H1 (cell line): ENCODE results near the gene GMFB. TPM values are rescaled to one million over a fixed set of nuclear protein-coding genes. Genes with fewer than 3 reads are reported as not detected.

Experiments
- CTCF ChIA-PET: fragments of 300-600 bp; sonication (Branson Sonifier 250); formaldehyde crosslinking; loops from one replicate; lab custom pipeline; 2021; ENCODE audit not compliant: partially characterized antibody; lab: Charles Lee
- POLR2A ChIA-PET: fragments of 300-600 bp; sonication (Branson Sonifier 250); formaldehyde crosslinking; loops from one replicate; lab custom pipeline; 2021; ENCODE audit warnings: inconsistent platforms; ENCODE audit not compliant: partially characterized antibody; lab: Charles Lee
- DNase-seq, 2 experiments: peaks; one replicate each; pipeline versions ENCODE4 v3.0.0 to v3.0.0-alpha.2; 2010 to 2022; ENCODE audit warnings: low spot score in 2 of 2, low read depth in 1 of 2, mixed read lengths in 1 of 2
- FAIRE-seq: peaks from 2 replicates; lab custom pipeline; 2011; peaks lifted over from hg19 to GRCh38; lab: Jason Lieb, UNC
- H2AFZ ChIP-seq: 2 replicates; pipeline ENCODE4 v1.8.1; 2012; ENCODE audit warnings: low read length, inconsistent platforms
- H2AK5ac ChIP-seq: 2 replicates; pipeline ENCODE4 v1.6.1; 2013; ENCODE audit warnings: low read depth, low read length
- H2BK120ac ChIP-seq: replicated peaks from 2 replicates; pipeline ENCODE3; 2013; ENCODE audit warnings: low read depth, low read length, inconsistent platforms
- H2BK12ac ChIP-seq: 2 replicates; pipeline ENCODE4 v1.6.1; 2013; ENCODE audit warnings: low read depth, low read length
- H2BK15ac ChIP-seq: 2 replicates; pipeline ENCODE4 v1.6.1; 2013; ENCODE audit warnings: low read length
- H2BK20ac ChIP-seq: 2 replicates; pipeline ENCODE4 v1.6.1; 2013; ENCODE audit warnings: low read length
- H2BK5ac ChIP-seq: 2 replicates; pipeline ENCODE4 v1.6.1; 2013; ENCODE audit warnings: low read depth, low read length
- H3K14ac ChIP-seq: 2 replicates; pipeline ENCODE4 v1.6.1; 2013; ENCODE audit warnings: inconsistent platforms; ENCODE audit not compliant: insufficient read length
- H3K18ac ChIP-seq: 2 replicates; pipeline ENCODE4 v1.6.1; 2013; ENCODE audit warnings: low read length; ENCODE audit errors: extremely low read depth
- H3K23ac ChIP-seq: 2 replicates; pipeline ENCODE4 v1.6.1; 2013; ENCODE audit warnings: inconsistent platforms; ENCODE audit not compliant: insufficient read length
- H3K23me2 ChIP-seq: 2 replicates; pipeline ENCODE4 v1.6.1; 2013; ENCODE audit warnings: low read depth, low read length
- H3K27ac ChIP-seq: 2 replicates; pipeline ENCODE4 v1.6.1; 2011; ENCODE audit warnings: low read depth, low read length, inconsistent platforms
- H3K27me3 ChIP-seq, 4 experiments: replicated peaks in 1 of 4; 1 replicate in 1 of 4; 2 replicates in 3 of 4; pipeline versions ENCODE4 v1.6.1 to v1.8.1; 2011 to 2013; ENCODE audit warnings: low read length in 3 of 4, mild to moderate bottlenecking in 3 of 4, inconsistent platforms in 2 of 4, mixed read lengths in 2 of 4, moderate library complexity in 1 of 4; ENCODE audit not compliant: control insufficient read depth in 3 of 4, insufficient read depth in 3 of 4; ENCODE audit errors: extremely low read depth in 1 of 4
- H3K36me3 ChIP-seq, 4 experiments: 2 replicates each; pipeline versions ENCODE4 v1.6.1 to v1.8.1; 2011 to 2013; ENCODE audit warnings: mild to moderate bottlenecking in 4 of 4, low read length in 3 of 4, moderate library complexity in 2 of 4, control low read depth in 1 of 4, inconsistent platforms in 1 of 4; ENCODE audit not compliant: insufficient read depth in 4 of 4, control insufficient read depth in 2 of 4
- H3K4ac ChIP-seq: replicated peaks from 2 replicates; pipeline ENCODE3; 2013; ENCODE audit warnings: low read length, low read depth, mixed read lengths, inconsistent platforms; ENCODE audit not compliant: insufficient read length
- H3K4me1 ChIP-seq, 4 experiments: replicated peaks in 1 of 4; 1 replicate in 1 of 4; 2 replicates in 3 of 4; pipeline versions ENCODE4 v1.6.1 to v1.8.1; 2011 to 2013; ENCODE audit warnings: low read length in 3 of 4, inconsistent platforms in 2 of 4, mixed read lengths in 1 of 4; ENCODE audit not compliant: insufficient read depth in 4 of 4, control insufficient read depth in 3 of 4
- H3K4me2 ChIP-seq, 2 experiments: 2 replicates each; pipeline versions ENCODE4 v1.6.1 to v1.8.1; 2011 to 2013; ENCODE audit warnings: low read depth in 2 of 2, low read length in 2 of 2, control low read depth in 1 of 2, inconsistent platforms in 1 of 2, mild to moderate bottlenecking in 1 of 2; ENCODE audit not compliant: insufficient read depth in 1 of 2
- H3K4me3 ChIP-seq, 4 experiments: fragments of 200-600, 300-600 bp in 1 of 4; sonication (generic), shearing (Covaris generic), sonication (Bioruptor Twin) in 1 of 4; 2 replicates each; pipeline versions ENCODE4 v1.5.1 to v1.8.1; 2011 to 2016; ENCODE audit warnings: low read length in 4 of 4, low read depth in 3 of 4, control low read depth in 2 of 4, inconsistent platforms in 2 of 4, mild to moderate bottlenecking in 2 of 4, mixed read lengths in 1 of 4, moderate library complexity in 1 of 4; ENCODE audit not compliant: insufficient read depth in 2 of 4; ENCODE audit errors: extremely low read depth in 1 of 4
- H3K56ac ChIP-seq: replicated peaks from 2 replicates; pipeline ENCODE3; 2013; ENCODE audit warnings: low read depth, mild to moderate bottlenecking, mixed read lengths, low read length, inconsistent platforms; ENCODE audit not compliant: insufficient read length
- H3K79me1 ChIP-seq: 2 replicates; pipeline ENCODE4 v1.6.1; 2013; ENCODE audit warnings: low read depth, low read length, control low read depth
- H3K79me2 ChIP-seq, 2 experiments: 2 replicates each; pipeline versions ENCODE4 v1.6.1 to v1.8.1; 2012 to 2013; ENCODE audit warnings: low read length in 2 of 2, mild to moderate bottlenecking in 2 of 2, inconsistent platforms in 1 of 2; ENCODE audit not compliant: insufficient read depth in 2 of 2, control insufficient read depth in 1 of 2
- H3K9ac ChIP-seq, 4 experiments: replicated peaks in 1 of 4; 1 replicate in 1 of 4; 2 replicates in 3 of 4; pipeline versions ENCODE4 v1.6.1 to v1.8.1; 2011 to 2013; ENCODE audit warnings: low read depth in 3 of 4, low read length in 3 of 4, control low read depth in 2 of 4, mild to moderate bottlenecking in 2 of 4, moderate library complexity in 2 of 4, inconsistent platforms in 1 of 4; ENCODE audit errors: extremely low read depth in 1 of 4
- H3K9me3 ChIP-seq, 2 experiments: 2 replicates each; pipeline versions ENCODE4 v1.6.1 to v1.8.1; 2012 to 2013; ENCODE audit warnings: mild to moderate bottlenecking in 2 of 2, moderate library complexity in 2 of 2, control low read depth in 1 of 2, inconsistent platforms in 1 of 2, low read depth in 1 of 2, low read length in 1 of 2, mixed read lengths in 1 of 2; ENCODE audit not compliant: insufficient read depth in 2 of 2
- H4K20me1 ChIP-seq, 2 experiments: replicated peaks in 1 of 2; 2 replicates each; pipeline versions ENCODE3 to v1.8.1; 2011 to 2013; ENCODE audit warnings: inconsistent platforms in 2 of 2, low read length in 2 of 2, mild to moderate bottlenecking in 1 of 2; ENCODE audit not compliant: insufficient read depth in 2 of 2, control insufficient read depth in 1 of 2
- H4K5ac ChIP-seq: 2 replicates; pipeline ENCODE4 v1.6.1; 2013; ENCODE audit warnings: low read length, low read depth, mixed read lengths, inconsistent platforms; ENCODE audit not compliant: insufficient read length
- H4K8ac ChIP-seq: 2 replicates; pipeline ENCODE4 v1.8.0; 2013; ENCODE audit warnings: mild to moderate bottlenecking, moderate library complexity, low read length, inconsistent platforms; ENCODE audit not compliant: insufficient read depth; ENCODE audit errors: extremely low read depth
- H4K91ac ChIP-seq: replicated peaks from 2 replicates; pipeline ENCODE3; 2013; ENCODE audit warnings: low read length, mixed read lengths, inconsistent platforms; ENCODE audit not compliant: insufficient read length
- KDM5A ChIP-seq: fragments of 200-600 bp; IDR thresholded peaks from 2 replicates; pipeline ENCODE4 v1.7.1; 2012; ENCODE audit warnings: mild to moderate bottlenecking, low read length, inconsistent platforms, mixed read lengths
- NRF1 ChIP-seq: IDR thresholded peaks from 2 replicates; pipeline ENCODE4 v1.6.1; 2011; ENCODE audit warnings: mild to moderate bottlenecking, low read depth, low read length, improper control_type of control experiment
- POU5F1 ChIP-seq: IDR thresholded peaks from 2 replicates; pipeline ENCODE4 v1.6.1; 2011; ENCODE audit warnings: low read depth, mild to moderate bottlenecking, low read length, moderate library complexity
- SP2 ChIP-seq: IDR thresholded peaks from 2 replicates; pipeline ENCODE4 v1.6.1; 2012; ENCODE audit warnings: mild to moderate bottlenecking, low read length, inconsistent platforms
- SUZ12 ChIP-seq: fragments of 200-600 bp; sonication (generic); IDR thresholded peaks from 2 replicates; pipeline ENCODE4 v1.6.1; 2012; ENCODE audit warnings: mild to moderate bottlenecking, inconsistent platforms, low read length, moderate library complexity, mixed read lengths
- ZNF274 ChIP-seq: IDR thresholded peaks from 2 replicates; pipeline ENCODE4 v1.7.0; 2012; ENCODE audit warnings: low read length, borderline replicate concordance; ENCODE audit errors: extremely low read depth
- WGBS, 2 experiments: shearing (Covaris generic) in 1 of 2; methylation state at CpG; one replicate each; pipeline versions ENCODE4 v1.1.6 to v1.1.7; 2013 to 2015; ENCODE audit warnings: low lambda C conversion rate in 2 of 2, mixed read lengths in 2 of 2, inconsistent platforms in 1 of 2, low coverage in 1 of 2, missing lambda C conversion rate in 1 of 2; ENCODE audit not compliant: insufficient replicate concordance in 2 of 2, insufficient coverage in 1 of 2, insufficient read length in 1 of 2; ENCODE audit errors: extremely low coverage in 1 of 2, missing lambda C conversion rate in 1 of 2; 5-methylcytosine and 5-hydroxymethylcytosine counted together
- polyA plus RNA-seq, 7 experiments: library from polyadenylated mRNA; depleted of rRNA in 3 of 7; stranded (reverse) in 5 of 7; unstranded in 2 of 7; fragments of >200 nt in 5 of 7; fragments of 200-250 nt in 2 of 7; gene quantifications; 1 replicate in 5 of 7; 2 replicates in 1 of 7; 4 replicates in 1 of 7; pipeline versions ENCODE4 v1.2.1 to v1.2.3, GENCODE V29; 2011 to 2013; ENCODE audit warnings: missing spikeins in 2 of 7, mixed read lengths in 2 of 7
- total RNA-seq: library from RNA; stranded (reverse); fragmentation: NEBNext Ultra II Directional; extraction: Animal tissue kit (Norgen Biotek cat#: 25700); gene quantifications from 2 replicates; pipeline ENCODE4 v1.2.1, GENCODE V29; 2021
- TF ChIP-seq, protein P1 (sequence below), 3 experiments: IDR thresholded peaks; 1 replicate in 2 of 3; 2 replicates in 1 of 3; pipeline versions ENCODE4 v1.5.1 to v1.6.1; 2011; ENCODE audit warnings: low read length in 3 of 3, mild to moderate bottlenecking in 3 of 3, inconsistent platforms in 2 of 3, low read depth in 1 of 3, moderate library complexity in 1 of 3; ENCODE audit not compliant: insufficient read depth in 1 of 3; ENCODE audit errors: control extremely low read depth in 1 of 3
- TF ChIP-seq, protein P2 (sequence below): IDR thresholded peaks from 2 replicates; pipeline ENCODE4 v1.6.1; 2011; ENCODE audit warnings: low read depth, mild to moderate bottlenecking, low read length; ENCODE audit not compliant: insufficient read depth

Gene GMFB
- total and polyA plus RNA-seq, 2 of the 8 experiments (the other 6 are each of a cell fraction or from before 2014, with no cell fraction given) = 17.9 to 77.3 TPM

DNA sequence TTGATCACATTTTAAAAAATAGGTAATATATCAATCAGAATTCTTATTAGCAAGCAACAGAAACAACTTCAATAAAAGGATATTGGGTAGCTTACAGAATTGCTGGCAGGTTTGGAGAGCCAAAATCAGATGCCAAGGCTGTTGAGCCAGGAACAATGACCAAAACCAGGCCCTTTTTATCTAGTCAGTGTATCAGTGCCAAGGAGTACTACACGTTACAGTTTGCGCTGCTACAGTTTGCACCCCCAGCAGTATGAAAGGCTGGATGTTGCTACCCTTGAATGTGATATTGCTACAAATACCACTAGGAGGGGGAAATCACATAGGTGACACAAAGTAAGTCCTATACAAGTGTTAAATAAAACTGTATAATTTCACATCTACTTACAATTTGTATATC is 40.2 kb upstream of the GMFB start:
- 86% methylated on average over 2 of the region's 2 CpGs; no CpG with 5 or more reads in 1 of the 2 experiments for WGBS, 2 experiments
- Histone ChIP-seq H3K18ac (no peak overlapping the region), H3K36me3 (peaks cover 0 to 11% (median 5%) of the 10 kb centered on the region in 4 experiments; a peak in 5 of 8 replicates), H3K79me1 (no peaks in the 10 kb centered on the region), H3K9me3 (no peaks in the 10 kb centered on the region), H3K56ac (no peak overlapping the region), H2AFZ (no peak overlapping the region), H2BK20ac (no peak overlapping the region), H3K79me2 (no peaks in the 10 kb centered on the region), H2BK12ac (no peak overlapping the region), H3K4me2 (no peak overlapping the region), H3K4me3 (no peak overlapping the region), H2AK5ac (no peak overlapping the region), H4K8ac (no peak overlapping the region), H3K27ac (no peak overlapping the region), H3K4ac (no peak overlapping the region), H3K4me1 (peaks cover 0 to 3% (median 0%) of the 10 kb centered on the region in 4 experiments; a peak in 1 of 7 replicates), H2BK15ac (no peak overlapping the region), H3K9ac (no peak overlapping the region), H3K27me3 (no peaks in the 10 kb centered on the region), H2BK5ac (no peak overlapping the region), H4K5ac (no peak overlapping the region), H3K14ac (no peak overlapping the region), H4K20me1 (no peaks in the 10 kb centered on the region), H3K23ac (no peak overlapping the region), H3K23me2 (no peaks in the 10 kb centered on the region), H4K91ac (no peak overlapping the region), H2BK120ac (no peak overlapping the region)
- POLR2A ChIA-PET = interaction anchor here (1.0 kb wide), 1 partner anchor 10 kb away, joined by 3 read pairs; no protein-coding TSS in a partner anchor
- CTCF ChIA-PET = interaction anchor here (0.6 to 1.3 kb wide), 4 partner anchors 12 to 162 kb away, joined by 3 to 5 read pairs (median 4); no protein-coding TSS in a partner anchor
- no peak for DNase-seq
- TF ChIP-seq ZNF274 = no peak
- TF ChIP-seq NRF1 = no peak
- TF ChIP-seq SP2 = no peak
- TF ChIP-seq, protein P1, sequence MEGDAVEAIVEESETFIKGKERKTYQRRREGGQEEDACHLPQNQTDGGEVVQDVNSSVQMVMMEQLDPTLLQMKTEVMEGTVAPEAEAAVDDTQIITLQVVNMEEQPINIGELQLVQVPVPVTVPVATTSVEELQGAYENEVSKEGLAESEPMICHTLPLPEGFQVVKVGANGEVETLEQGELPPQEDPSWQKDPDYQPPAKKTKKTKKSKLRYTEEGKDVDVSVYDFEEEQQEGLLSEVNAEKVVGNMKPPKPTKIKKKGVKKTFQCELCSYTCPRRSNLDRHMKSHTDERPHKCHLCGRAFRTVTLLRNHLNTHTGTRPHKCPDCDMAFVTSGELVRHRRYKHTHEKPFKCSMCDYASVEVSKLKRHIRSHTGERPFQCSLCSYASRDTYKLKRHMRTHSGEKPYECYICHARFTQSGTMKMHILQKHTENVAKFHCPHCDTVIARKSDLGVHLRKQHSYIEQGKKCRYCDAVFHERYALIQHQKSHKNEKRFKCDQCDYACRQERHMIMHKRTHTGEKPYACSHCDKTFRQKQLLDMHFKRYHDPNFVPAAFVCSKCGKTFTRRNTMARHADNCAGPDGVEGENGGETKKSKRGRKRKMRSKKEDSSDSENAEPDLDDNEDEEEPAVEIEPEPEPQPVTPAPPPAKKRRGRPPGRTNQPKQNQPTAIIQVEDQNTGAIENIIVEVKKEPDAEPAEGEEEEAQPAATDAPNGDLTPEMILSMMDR (IDR thresholded peaks at IDR 0.05; ENCODE audit: control extremely low read depth in 1 of 3, insufficient read depth in 1 of 3, low read depth in 1 of 3, low read length in 3 of 3) = no peak
- TF ChIP-seq KDM5A = no peak
- TF ChIP-seq POU5F1 = no peak
- TF ChIP-seq SUZ12 = no peak
- TF ChIP-seq, protein P2, sequence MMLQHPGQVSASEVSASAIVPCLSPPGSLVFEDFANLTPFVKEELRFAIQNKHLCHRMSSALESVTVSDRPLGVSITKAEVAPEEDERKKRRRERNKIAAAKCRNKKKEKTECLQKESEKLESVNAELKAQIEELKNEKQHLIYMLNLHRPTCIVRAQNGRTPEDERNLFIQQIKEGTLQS = no peak
- FAIRE-seq = no peak
